HFFc6 (cell line): ENCODE results near the gene DUSP16. TPM values are rescaled to one million over a fixed set of nuclear protein-coding genes. Genes with fewer than 3 reads are reported as not detected.

ENCODE experiments used
- DNase-seq: peaks from one replicate; pipeline ENCODE4 v3.0.0-alpha.2; 2018
- H3K27ac Mint-ChIP-seq: 2 replicates; pipeline ENCODE4 v1.8.0; 2020; ENCODE audit warnings: mild to moderate bottlenecking, mixed read lengths
- H3K27me3 Mint-ChIP-seq: 2 replicates; pipeline ENCODE4 v1.8.0; 2021; ENCODE audit warnings: mild to moderate bottlenecking, moderate library complexity, mixed read lengths; ENCODE audit not compliant: insufficient read depth
- H3K36me3 Mint-ChIP-seq: 2 replicates; pipeline ENCODE4 v1.8.0; 2021; ENCODE audit warnings: low read depth, mixed read lengths
- H3K4me1 Mint-ChIP-seq: 2 replicates; pipeline ENCODE4 v1.8.0; 2020; ENCODE audit warnings: low read depth, mixed read lengths
- H3K4me3 Mint-ChIP-seq: 2 replicates; pipeline ENCODE4 v1.8.0; 2020; ENCODE audit warnings: mild to moderate bottlenecking, moderate library complexity, mixed read lengths
- H3K9me3 Mint-ChIP-seq: 2 replicates; pipeline ENCODE4 v1.8.0; 2020; ENCODE audit warnings: mild to moderate bottlenecking, mixed read lengths
- total RNA-seq, 6 experiments: library from RNA; stranded (reverse); fragmentation: NEBNext Ultra II Directional; extraction: Animal tissue kit (Norgen Biotek cat#: 25700); gene quantifications; 2 replicates in 1 of 6; 3 replicates in 5 of 6; pipeline ENCODE4 v1.2.3, GENCODE V29; 2021
- TF ChIP-seq, protein P1 (sequence below): fragments of 200-600 bp; sonication (generic); IDR thresholded peaks from 2 replicates; pipeline ENCODE4 v1.5.0; 2021; ENCODE audit warnings: antibody characterized with exemption, mild to moderate bottlenecking

The DUSP16 gene
- total RNA-seq, 6 experiments from 2014 or later: 5.9 to 8.9 (median 7.4) TPM

DNA sequence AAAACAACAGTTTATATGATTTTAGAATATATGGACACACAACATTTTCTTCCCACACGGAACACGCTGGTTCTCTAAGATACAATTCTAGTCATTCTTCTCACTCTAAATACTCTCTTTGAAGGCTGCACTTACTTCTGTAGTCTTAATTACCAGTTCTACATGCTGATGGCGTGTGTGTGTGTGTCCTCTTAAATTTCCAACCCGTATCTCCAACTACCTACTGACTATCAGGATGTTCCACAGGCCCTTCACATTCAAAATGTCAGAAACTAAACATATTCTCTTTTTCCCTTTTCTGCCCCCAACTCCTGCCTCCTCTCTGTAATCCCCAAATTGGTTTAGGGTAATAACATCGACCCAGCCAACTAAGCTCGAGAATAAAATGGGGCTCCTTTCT is 75.2 kb downstream of the DUSP16 start:
- Mint-ChIP-seq H3K27ac (no peak overlapping the region), H3K36me3 (peaks cover 5% of the 10 kb centered on the region), H3K4me3 (no peak overlapping the region), H3K4me1 (peaks cover 10% of the 10 kb centered on the region), H3K27me3 (no peaks in the 10 kb centered on the region), H3K9me3 (no peaks in the 10 kb centered on the region)
- TF ChIP-seq, protein P1, sequence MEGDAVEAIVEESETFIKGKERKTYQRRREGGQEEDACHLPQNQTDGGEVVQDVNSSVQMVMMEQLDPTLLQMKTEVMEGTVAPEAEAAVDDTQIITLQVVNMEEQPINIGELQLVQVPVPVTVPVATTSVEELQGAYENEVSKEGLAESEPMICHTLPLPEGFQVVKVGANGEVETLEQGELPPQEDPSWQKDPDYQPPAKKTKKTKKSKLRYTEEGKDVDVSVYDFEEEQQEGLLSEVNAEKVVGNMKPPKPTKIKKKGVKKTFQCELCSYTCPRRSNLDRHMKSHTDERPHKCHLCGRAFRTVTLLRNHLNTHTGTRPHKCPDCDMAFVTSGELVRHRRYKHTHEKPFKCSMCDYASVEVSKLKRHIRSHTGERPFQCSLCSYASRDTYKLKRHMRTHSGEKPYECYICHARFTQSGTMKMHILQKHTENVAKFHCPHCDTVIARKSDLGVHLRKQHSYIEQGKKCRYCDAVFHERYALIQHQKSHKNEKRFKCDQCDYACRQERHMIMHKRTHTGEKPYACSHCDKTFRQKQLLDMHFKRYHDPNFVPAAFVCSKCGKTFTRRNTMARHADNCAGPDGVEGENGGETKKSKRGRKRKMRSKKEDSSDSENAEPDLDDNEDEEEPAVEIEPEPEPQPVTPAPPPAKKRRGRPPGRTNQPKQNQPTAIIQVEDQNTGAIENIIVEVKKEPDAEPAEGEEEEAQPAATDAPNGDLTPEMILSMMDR: no peak
- DNase-seq: no peak

DNA sequence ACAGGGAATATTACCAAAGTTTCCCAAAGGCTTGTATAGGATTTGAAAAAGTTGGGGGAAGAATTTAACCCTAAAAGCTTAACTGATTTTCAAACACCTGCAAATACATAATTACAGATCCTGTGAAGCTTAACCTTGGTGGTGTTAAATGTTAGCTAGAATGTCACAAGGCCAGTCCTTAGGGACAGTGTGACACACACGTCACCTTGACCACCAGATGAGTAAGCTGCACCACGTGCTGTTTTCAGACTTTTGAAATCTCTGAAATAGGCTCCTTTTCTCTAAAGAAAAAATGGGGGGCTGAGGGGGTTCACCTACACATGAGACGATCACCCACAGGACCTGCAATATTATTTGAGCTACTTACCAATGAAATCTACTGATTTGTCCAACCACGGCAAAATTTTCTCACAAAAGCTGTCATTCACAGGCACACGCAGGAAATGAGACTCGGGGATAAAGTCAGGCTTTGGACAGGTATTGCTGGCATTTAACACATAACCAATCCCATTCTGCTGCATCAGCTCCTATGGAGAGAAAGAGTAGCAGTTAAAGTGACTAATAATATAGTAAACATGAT is 75.9 kb downstream of the DUSP16 start:
- Mint-ChIP-seq H3K27me3 (no peaks in the 10 kb centered on the region; the same call in 1 of the 2 replicates), H3K27ac (no peak overlapping the region), H3K4me1 (peaks cover 10% of the 10 kb centered on the region), H3K9me3 (no peaks in the 10 kb centered on the region), H3K4me3 (no peak overlapping the region), H3K36me3 (peaks cover 5% of the 10 kb centered on the region)
- no peak for DNase-seq
- TF ChIP-seq, protein P1: no peak

DNA sequence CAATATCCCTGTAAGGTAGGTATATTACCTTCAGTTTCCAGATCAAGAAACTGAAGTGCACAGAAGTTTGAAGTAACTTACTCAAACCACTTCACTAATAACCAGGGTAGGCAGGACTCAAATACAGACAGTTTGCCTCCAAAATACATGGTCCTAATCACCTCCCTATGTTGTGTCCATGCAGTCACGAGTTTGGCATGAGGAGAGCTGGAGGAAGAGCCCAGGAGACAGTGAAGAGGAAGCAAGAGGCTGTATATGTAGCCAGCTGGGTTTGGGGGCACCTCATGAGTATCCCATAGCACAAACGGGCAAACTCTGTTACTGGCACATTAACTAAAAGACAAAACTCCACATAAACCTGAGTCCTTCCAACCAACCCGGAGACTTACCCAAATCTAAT is 79.2 kb downstream of the DUSP16 start:
- Mint-ChIP-seq H3K36me3 (peaks cover 12% of the 10 kb centered on the region), H3K4me1 (peaks cover 10% of the 10 kb centered on the region), H3K27ac (no peak overlapping the region), H3K4me3 (no peak overlapping the region), H3K9me3 (no peaks in the 10 kb centered on the region), H3K27me3 (no peaks in the 10 kb centered on the region; the same call in 1 of the 2 replicates)
- no peak for DNase-seq
- TF ChIP-seq, protein P1: no peak

DNA sequence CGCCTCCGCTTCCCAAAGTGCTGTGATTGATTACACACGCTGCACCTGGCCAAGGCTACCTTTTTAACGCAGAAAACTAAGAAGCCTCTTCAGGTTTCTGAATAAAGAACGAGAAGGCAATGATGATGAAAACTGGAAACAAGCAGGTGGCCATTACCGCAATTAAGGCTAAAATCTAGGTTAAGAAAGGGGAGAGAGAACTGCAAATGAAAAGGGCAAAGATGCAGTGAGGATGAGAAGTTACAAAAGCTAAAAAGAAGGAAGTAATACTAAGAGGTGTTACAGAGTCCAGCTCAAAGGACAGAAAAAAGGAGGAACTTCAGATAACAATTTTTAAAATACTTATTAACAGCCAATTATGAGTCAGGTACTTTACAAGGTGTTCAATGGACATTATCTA is 79.7 kb downstream of the DUSP16 start:
- TF ChIP-seq, protein P1: no peak
- Mint-ChIP-seq H3K36me3 (peaks cover 12% of the 10 kb centered on the region), H3K27ac (no peak overlapping the region), H3K27me3 (no peaks in the 10 kb centered on the region; the same call in 1 of the 2 replicates), H3K9me3 (no peaks in the 10 kb centered on the region), H3K4me3 (no peak overlapping the region), H3K4me1 (peaks cover 5% of the 10 kb centered on the region)
- DNase-seq: no peak

DNA sequence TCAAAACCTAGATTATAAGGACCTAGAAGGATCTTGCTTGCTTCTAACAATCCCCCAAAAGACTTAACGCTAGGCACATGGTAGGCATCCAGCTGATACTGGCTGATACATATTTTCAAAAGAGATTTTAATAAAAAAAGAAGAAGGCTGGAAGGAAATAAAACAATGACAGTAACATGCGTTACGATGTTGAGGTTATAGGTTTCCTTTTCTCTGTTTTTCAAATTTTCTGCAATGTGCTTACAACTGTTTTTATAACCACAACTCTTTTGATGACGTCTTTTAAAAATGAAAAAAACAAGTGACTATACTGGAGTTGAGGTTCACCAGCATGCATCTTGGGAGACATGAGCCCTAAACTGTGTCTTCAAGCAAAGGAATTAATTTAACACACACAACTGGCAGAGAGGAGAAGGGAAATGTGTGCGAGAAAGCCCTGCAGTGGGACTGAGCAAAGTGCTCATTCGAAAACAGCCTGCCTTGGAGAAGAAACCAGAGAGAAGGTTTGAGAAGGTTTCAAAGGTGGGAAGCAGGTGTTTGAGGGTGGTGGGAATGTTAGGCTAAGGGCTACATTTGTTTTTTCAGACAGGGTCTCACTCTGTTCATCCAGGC is 80.4 kb downstream of the DUSP16 start:
- TF ChIP-seq, protein P1: no peak
- H3K4me1 Mint-ChIP-seq: no peaks in the 10 kb centered on the region
- peaks cover 16% of the 10 kb centered on the region for H3K36me3 Mint-ChIP-seq
- H3K4me3 Mint-ChIP-seq: no peak overlapping the region
- no peak overlapping the region for H3K27ac Mint-ChIP-seq
- H3K9me3 Mint-ChIP-seq: no peaks in the 10 kb centered on the region
- H3K27me3 Mint-ChIP-seq: no peaks in the 10 kb centered on the region; the same call in 1 of the 2 replicates
- no peak for DNase-seq
